Muscle layer of duodenum (tissue), 2 donors: Measurements from ENCODE around the gene SAMD1.
A peak's percentile ranks its signal among the peaks of the same experiment; 100 is the strongest.

Experiments
- H3K27ac ChIP-seq: one replicate; pipeline ENCODE4 v1.7.0; 2013; ENCODE audit warnings: mild to moderate bottlenecking, low read length
- H3K27me3 ChIP-seq: one replicate; pipeline ENCODE4 v1.7.0; 2013; ENCODE audit warnings: low read depth, mild to moderate bottlenecking, control low read depth, low read length
- H3K36me3 ChIP-seq, 2 donors: one replicate each; pipeline ENCODE4 v1.7.0; 2013; ENCODE audit warnings: low read length in 2 of 2, control low read depth in 1 of 2, mild to moderate bottlenecking in 1 of 2; ENCODE audit not compliant: insufficient read depth in 2 of 2, control insufficient read depth in 1 of 2
- H3K4me1 ChIP-seq, 2 donors: one replicate each; pipeline ENCODE4 v1.7.0; 2013; ENCODE audit warnings: low read length in 2 of 2, mild to moderate bottlenecking in 2 of 2, control low read depth in 1 of 2, moderate library complexity in 1 of 2; ENCODE audit not compliant: insufficient read depth in 2 of 2, control insufficient read depth in 1 of 2
- H3K4me3 ChIP-seq, 2 donors: one replicate each; pipeline ENCODE4 v1.7.0; 2013; ENCODE audit warnings: low read length in 2 of 2, low read depth in 1 of 2, mild to moderate bottlenecking in 1 of 2
- H3K9me3 ChIP-seq, 2 donors: one replicate each; pipeline ENCODE4 v1.7.0; 2013; ENCODE audit warnings: low read length in 2 of 2, control low read depth in 1 of 2, mild to moderate bottlenecking in 1 of 2; ENCODE audit not compliant: control insufficient read depth in 1 of 2
- donor health status: healthy.

SAMD1 gene

DNA sequence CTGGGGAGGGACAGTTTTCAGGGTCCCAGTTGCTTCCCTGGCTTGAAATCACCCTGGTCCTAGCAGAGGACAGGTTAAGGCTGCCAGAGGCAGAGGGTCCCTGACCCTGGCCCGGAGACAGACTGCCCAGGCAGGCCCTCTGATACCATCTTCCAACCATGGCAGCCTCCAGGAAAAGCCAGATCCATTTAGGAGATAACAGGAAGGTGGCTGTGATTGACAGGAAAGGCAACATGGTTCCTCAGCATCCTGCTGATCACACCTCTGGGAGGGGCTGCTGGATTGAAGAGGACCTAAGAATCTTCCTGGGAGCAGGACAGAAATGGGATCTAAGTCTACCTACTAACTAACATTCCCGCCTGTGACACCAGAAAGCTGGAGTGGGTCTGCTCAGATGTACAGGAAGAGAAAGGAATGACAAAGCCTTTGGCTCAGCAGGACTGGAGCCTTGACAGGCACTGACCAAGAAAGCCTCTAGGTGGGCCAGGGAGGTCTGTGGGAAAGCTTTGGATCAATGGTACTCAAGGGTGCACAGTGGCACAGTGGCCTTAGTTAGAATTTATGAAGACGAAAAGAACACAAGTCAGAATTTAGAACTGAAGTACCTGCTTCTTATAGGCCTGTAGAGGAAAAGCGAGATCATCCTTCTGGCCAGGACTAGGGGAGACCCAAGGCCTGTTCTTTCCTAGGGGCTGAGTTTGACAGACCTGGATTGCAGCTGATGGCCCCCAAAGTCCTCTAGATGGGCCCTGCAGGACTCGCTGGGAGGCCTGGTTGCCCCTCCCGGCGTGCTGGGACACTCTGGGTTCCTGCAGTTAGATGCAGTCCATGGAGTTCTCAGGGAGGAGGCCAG is 29.3 kb upstream of the SAMD1 start:
- Histone ChIP-seq H3K9me3 (no peaks in the 10 kb centered on the region), H3K4me3 (peak overlapping the region in 1 of 2 donors; percentile 66), H3K4me1 (peaks cover 28 to 40% of the 10 kb centered on the region in 2 donors), H3K27me3 (no peaks in the 10 kb centered on the region), H3K27ac (peak overlapping the region; percentile 92), H3K36me3 (peaks cover 0 to 4% of the 10 kb centered on the region in 2 donors)

DNA sequence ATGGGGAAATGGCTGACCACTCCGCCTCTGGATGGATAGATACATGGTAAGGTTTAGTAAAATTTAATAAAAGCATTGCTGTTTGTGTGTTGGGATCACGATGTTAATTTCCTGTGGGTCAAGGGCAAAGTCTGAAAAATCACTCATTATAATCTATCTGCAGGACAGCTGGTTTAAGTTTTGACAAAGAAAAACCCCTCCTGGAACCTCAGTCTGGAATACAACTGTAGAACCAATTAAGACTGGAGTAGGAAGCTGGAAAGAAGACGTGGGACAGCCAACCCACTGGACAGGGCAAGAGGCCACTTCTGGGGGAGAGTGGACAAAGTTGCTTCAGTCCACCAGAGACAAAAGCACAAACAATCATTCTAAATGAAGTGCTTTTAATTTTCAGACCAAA is 28.6 kb upstream of the SAMD1 start:
- Histone ChIP-seq H3K36me3 (peaks cover 0 to 4% of the 10 kb centered on the region in 2 donors), H3K27me3 (no peaks in the 10 kb centered on the region), H3K9me3 (no peaks in the 10 kb centered on the region), H3K4me3 (peak overlapping the region; percentile 66 to 69), H3K27ac (peak overlapping the region; percentile 92), H3K4me1 (peaks cover 28 to 46% of the 10 kb centered on the region in 2 donors)

DNA sequence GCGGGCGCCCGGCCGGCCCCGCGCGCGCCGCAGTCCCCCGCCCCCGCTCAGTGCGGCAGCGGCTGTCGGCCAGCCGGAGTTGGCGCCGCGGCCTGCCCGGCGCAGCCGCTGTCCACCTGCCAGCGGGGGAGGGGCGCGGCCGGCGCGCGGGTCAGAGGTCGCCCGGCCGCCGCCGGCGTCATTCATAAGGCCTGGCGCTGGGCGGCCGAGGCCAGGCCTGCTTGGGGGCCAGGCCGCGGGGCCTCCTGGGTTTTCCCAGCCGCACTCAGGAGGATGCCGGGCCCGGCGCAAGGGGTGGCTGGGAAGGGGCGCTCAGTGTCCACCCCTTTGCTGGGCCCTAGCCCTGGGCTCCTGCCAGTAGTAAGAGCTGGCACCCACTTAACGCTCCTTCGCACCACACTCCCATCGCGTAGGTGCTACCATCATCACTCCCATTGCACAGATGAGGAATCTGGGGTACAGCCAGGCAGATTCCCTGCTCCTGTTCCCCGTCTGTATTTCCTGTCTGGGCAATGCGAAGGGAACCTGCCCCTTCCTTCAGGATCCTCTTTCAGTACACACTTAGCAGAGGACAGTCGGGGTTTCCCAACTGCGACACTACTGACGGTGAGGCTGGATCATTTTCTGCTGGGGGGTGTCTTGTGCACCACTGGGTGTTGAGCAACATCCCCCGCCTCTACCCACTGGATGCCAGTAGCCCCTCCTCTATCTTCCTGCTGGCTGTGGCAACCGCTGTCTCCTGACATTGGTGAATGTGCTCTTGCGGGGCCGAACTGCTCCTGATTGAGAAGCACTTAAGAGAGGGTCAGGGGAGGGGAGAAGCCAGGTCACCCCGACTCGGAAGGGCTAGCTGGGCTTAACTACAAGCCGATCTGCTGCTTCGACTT is 27.9 kb upstream of the SAMD1 start:
- Histone ChIP-seq H3K9me3 (no peaks in the 10 kb centered on the region), H3K36me3 (peaks cover 0 to 4% of the 10 kb centered on the region in 2 donors), H3K4me1 (peaks cover 32 to 54% of the 10 kb centered on the region in 2 donors), H3K27ac (peak overlapping the region; percentile 92), H3K4me3 (peak overlapping the region; percentile 66 to 69), H3K27me3 (no peaks in the 10 kb centered on the region)

GRCh38 chr19:14117668-14118164 is 27.2 kb upstream of the SAMD1 start, which contains the start of gene PRKACA:
PRKACA (minus strand) TSS chr19:14117762; CDS start chr19:14117547, 215 bp downstream.
- Histone ChIP-seq H3K4me3 (peak within 1 kb of the TSS; percentile 84 to 92), H3K27me3 (no peaks in the 10 kb centered on the region), H3K36me3 (peaks cover 0 to 4% of the 10 kb centered on the region in 2 donors), H3K9me3 (no peaks in the 10 kb centered on the region), H3K27ac (peak within 1 kb of the TSS; percentile 92), H3K4me1 (peaks cover 39 to 61% of the 10 kb centered on the region in 2 donors)

- H3K27me3 ChIP-seq, result no peaks in the 10 kb centered on the region
Measured at GRCh38 chr19:14116918-14117578, 26.5 kb upstream of the SAMD1 start.

DNA sequence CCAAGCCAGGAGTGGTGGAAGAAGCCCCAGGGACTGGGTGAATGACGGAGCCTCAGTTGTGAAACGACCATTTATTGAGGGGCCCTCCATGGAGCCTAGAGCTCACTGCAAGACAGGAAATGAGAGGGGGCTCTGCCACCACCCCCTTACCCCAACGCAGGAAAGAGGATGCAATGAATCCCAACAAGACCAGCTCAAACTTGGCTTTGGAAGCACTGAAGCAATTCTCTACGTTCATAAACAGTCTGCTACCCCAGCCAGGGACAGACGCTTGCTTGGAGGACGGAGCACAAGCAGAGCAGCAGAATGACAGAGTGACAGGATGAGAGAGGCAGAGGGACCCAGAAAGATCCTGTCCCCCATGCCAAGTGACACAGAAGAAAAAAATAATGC is 26.0 kb upstream of the SAMD1 start:
- Histone ChIP-seq H3K9me3 (no peaks in the 10 kb centered on the region), H3K4me1 (peaks cover 45 to 72% of the 10 kb centered on the region in 2 donors), H3K27me3 (no peaks in the 10 kb centered on the region), H3K27ac (peak overlapping the region; percentile 13), H3K4me3 (peak overlapping the region; percentile 84 to 92), H3K36me3 (peaks cover 0 to 4% of the 10 kb centered on the region in 2 donors)

More at GRCh38 chr19:14116918-14117578, 26.5 kb upstream of the SAMD1 start:
- Histone ChIP-seq H3K36me3 (peaks cover 0 to 4% of the 10 kb centered on the region in 2 donors), H3K9me3 (no peaks in the 10 kb centered on the region), H3K4me3 (peak overlapping the region; percentile 84 to 92), H3K4me1 (peaks cover 45 to 67% of the 10 kb centered on the region in 2 donors), H3K27ac (peak overlapping the region; percentile 13)

DNA sequence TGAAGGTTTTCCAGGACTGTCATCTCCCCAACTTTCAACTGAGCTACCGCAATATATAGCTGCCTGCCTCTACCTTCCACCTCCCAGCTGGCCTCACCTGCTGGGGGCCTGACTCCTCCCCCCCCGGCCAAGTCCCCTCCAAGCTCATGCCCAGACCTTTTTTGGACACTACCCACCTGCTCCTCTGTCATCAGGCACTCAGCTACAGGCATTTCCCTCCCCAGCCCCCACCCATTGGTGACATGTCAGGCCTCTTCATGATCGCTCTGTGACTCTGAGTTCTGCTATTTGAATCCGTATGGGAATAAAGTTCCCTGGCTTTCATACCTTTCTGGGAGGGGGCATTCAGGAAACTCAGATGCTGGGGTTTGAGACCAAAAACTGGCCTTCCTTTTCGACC is 25.2 kb upstream of the SAMD1 start:
- peak overlapping the region; percentile 84 to 92 for H3K4me3 ChIP-seq

DNA sequence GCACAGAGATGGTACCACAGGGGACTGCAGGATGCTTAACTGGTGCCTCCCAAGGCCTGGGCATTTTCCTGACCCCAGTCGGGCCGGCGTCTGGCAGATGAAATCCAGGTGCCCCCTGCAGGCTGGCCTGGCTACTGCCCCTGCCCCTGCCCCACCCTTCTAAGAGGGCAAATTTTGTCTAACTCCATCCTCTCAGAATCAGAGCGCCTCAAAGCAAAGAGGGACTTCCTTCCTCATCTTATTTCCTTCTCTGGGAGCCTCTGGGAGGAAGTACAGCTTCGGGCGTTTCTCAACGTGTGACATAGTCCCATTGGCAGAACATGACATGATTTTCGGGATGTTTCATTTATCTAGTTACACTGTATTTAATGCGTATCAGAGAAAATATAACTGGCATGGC is 24.3 kb upstream of the SAMD1 start:
- H3K27ac ChIP-seq, result no peak overlapping the region
- no peak overlapping the region for H3K4me3 ChIP-seq
- no peaks in the 10 kb centered on the region for H3K27me3 ChIP-seq
- peaks cover 0 to 4% of the 10 kb centered on the region in 2 donors for H3K36me3 ChIP-seq
- peaks cover 45 to 74% of the 10 kb centered on the region in 2 donors for H3K4me1 ChIP-seq
- no peaks in the 10 kb centered on the region for H3K9me3 ChIP-seq

More for the DNA sequence above, 25.2 kb upstream of the SAMD1 start:
- Histone ChIP-seq H3K27me3 (no peaks in the 10 kb centered on the region), H3K27ac (peak overlapping the region; percentile 13), H3K36me3 (peaks cover 0 to 4% of the 10 kb centered on the region in 2 donors), H3K4me1 (peaks cover 45 to 74% of the 10 kb centered on the region in 2 donors), H3K9me3 (no peaks in the 10 kb centered on the region)

DNA sequence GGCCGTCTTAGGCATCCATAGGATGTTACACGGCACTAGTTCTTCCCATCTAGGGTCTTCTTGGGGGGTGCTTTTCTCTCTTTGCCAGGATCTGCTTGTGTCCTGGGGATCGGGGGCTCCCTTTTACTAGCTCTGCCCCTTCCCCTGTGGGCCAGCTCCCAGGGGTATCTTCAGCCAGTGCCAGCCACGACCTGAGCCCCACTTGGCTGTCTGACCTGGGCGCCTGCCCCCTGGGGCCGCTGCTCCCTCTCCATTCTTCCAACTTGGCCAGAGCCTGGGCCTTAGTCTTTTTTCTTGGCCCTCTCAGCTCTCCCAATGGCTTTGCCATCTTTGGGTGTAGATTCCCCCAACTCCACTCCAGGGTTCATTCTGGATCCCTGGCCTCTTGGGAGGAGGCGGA is 23.9 kb upstream of the SAMD1 start:
- Histone ChIP-seq H3K27ac (no peak overlapping the region), H3K9me3 (no peaks in the 10 kb centered on the region), H3K27me3 (no peaks in the 10 kb centered on the region), H3K36me3 (peaks cover 0 to 4% of the 10 kb centered on the region in 2 donors), H3K4me1 (peaks cover 45 to 70% of the 10 kb centered on the region in 2 donors), H3K4me3 (no peak overlapping the region)

- peaks cover 40 to 65% of the 10 kb centered on the region in 2 donors for H3K4me1 ChIP-seq
- no peaks in the 10 kb centered on the region for H3K9me3 ChIP-seq
- peaks cover 0 to 4% of the 10 kb centered on the region in 2 donors for H3K36me3 ChIP-seq
- H3K27ac ChIP-seq, result peak overlapping the region; percentile 58
- H3K27me3 ChIP-seq, result no peaks in the 10 kb centered on the region
- no peak overlapping the region for H3K4me3 ChIP-seq
Measured at GRCh38 chr19:14113762-14114414, 23.3 kb upstream of the SAMD1 start.
